ENCODE data around the gene LAGE3. TPM values are rescaled to one million over a fixed set of nuclear protein-coding genes. Genes with fewer than 3 reads are reported as not detected.

The LAGE3 gene
- total RNA-seq, 4 donors from 2014 or later = 10.2 to 18.9 (median 12.6) TPM

GRCh38 chrX:154450312-154450711 lies 28.8 kb downstream of the LAGE3 start:
- H3K36me3 ChIP-seq = peaks cover 7 to 8% of the 10 kb centered on the region in 2 donors
- intact Hi-C loops (cut with DNase I) = no loop called here

GRCh38 chrX:154449618-154450017 lies 29.5 kb downstream of the LAGE3 start:
- H3K27ac ChIP-seq = no peak overlapping the region
- H3K36me3 ChIP-seq = peaks cover 7 to 8% of the 10 kb centered on the region in 2 donors
- H3K4me3 ChIP-seq (replicated peaks in 1 of 3) = no peak overlapping the region
- TF ChIP-seq CTCF (IDR thresholded peaks at IDR 0.05) (no peak), POLR2A (IDR thresholded peaks at IDR 0.05) (no peak)
- no peaks in the 10 kb centered on the region for H3K27me3 ChIP-seq
- intact Hi-C loops (cut with DNase I) = no loop called here
- WGBS, 2 donors = 99% methylated on average over 17 of the region's 18 CpGs; no CpG with 5 or more reads in 1 of the 2 donors
- DNase-seq = no peak
- H3K9me3 ChIP-seq = no peaks in the 10 kb centered on the region
- peaks cover 7 to 10% of the 10 kb centered on the region in 2 donors for H3K4me1 ChIP-seq

More at GRCh38 chrX:154450312-154450711, 28.8 kb downstream of the LAGE3 start:
- no peak for DNase-seq
- TF ChIP-seq POLR2A (IDR thresholded peaks at IDR 0.05) = no peak
- H3K27me3 ChIP-seq = no peaks in the 10 kb centered on the region
- H3K9me3 ChIP-seq = no peaks in the 10 kb centered on the region
- no peak overlapping the region for H3K4me3 ChIP-seq (replicated peaks in 1 of 3)
- no peak overlapping the region for H3K27ac ChIP-seq
- WGBS, 2 donors = 86 to 99% methylated on average over 5 to 11 of the region's 17 CpGs
- peaks cover under 1 to 4% of the 10 kb centered on the region in 2 donors for H3K4me1 ChIP-seq

GRCh38 chrX:154448484-154448883 lies 30.6 kb downstream of the LAGE3 start:
- peaks cover 10 to 13% of the 10 kb centered on the region in 2 donors for H3K4me1 ChIP-seq
- intact Hi-C loops (cut with DNase I) = no loop called here
- no peak for TF ChIP-seq POLR2A (IDR thresholded peaks at IDR 0.05)
- no peak for TF ChIP-seq CTCF (IDR thresholded peaks at IDR 0.05)
- H3K36me3 ChIP-seq = peaks cover 7 to 8% of the 10 kb centered on the region in 2 donors
- H3K9me3 ChIP-seq = no peaks in the 10 kb centered on the region
- H3K27ac ChIP-seq = no peak overlapping the region
- no peak for DNase-seq
- 75 to 84% methylated on average over 2 to 4 of the region's 14 CpGs for WGBS, 2 donors
- no peaks in the 10 kb centered on the region for H3K27me3 ChIP-seq
- no peak overlapping the region for H3K4me3 ChIP-seq (replicated peaks in 1 of 3)

- Histone ChIP-seq H3K9me3 (no peaks in the 10 kb centered on the region), H3K4me3 (replicated peaks in 1 of 3) (no peak overlapping the region), H3K27me3 (no peaks in the 10 kb centered on the region), H3K4me1 (peaks cover 11 to 14% of the 10 kb centered on the region in 2 donors), H3K36me3 (peaks cover 7 to 8% of the 10 kb centered on the region in 2 donors), H3K27ac (no peak overlapping the region)
- TF ChIP-seq CTCF (IDR thresholded peaks at IDR 0.05) (no peak), POLR2A (IDR thresholded peaks at IDR 0.05) (no peak)
- intact Hi-C loops (cut with DNase I) = no loop called here
- 93 to 95% methylated on average over 6 to 8 of the region's 12 CpGs for WGBS, 2 donors
- DNase-seq = no peak
These were observed 32.7 kb downstream of the LAGE3 start for GRCh38 chrX:154446430-154446829.

- peaks cover 8 to 9% of the 10 kb centered on the region in 2 donors for H3K36me3 ChIP-seq
- intact Hi-C loops (cut with DNase I) = no loop called here
- peaks cover 11 to 14% of the 10 kb centered on the region in 2 donors for H3K4me1 ChIP-seq
- WGBS, 2 donors = 97 to 100% methylated on average over 3 to 7 of the region's 16 CpGs
- H3K27me3 ChIP-seq = no peaks in the 10 kb centered on the region
- TF ChIP-seq POLR2A (IDR thresholded peaks at IDR 0.05) (no peak), CTCF (IDR thresholded peaks at IDR 0.05) (no peak)
- H3K27ac ChIP-seq = no peak overlapping the region
- DNase-seq = no peak
- H3K4me3 ChIP-seq (replicated peaks in 1 of 3) = no peak overlapping the region
- H3K9me3 ChIP-seq = no peaks in the 10 kb centered on the region
These were observed 33.3 kb downstream of the LAGE3 start for GRCh38 chrX:154445776-154446175.
